ENCODE data around the gene ZFP69B.

The ZFP69B gene

GRCh38 chr1:40449684-40450494 lies at the start of gene ZFP69B:
ZFP69B (plus strand) TSS chr1:40450476; CDS start chr1:40450962, 486 bp downstream.
- peak; percentile 28 to 93 (median 80) for DNase-seq

GRCh38 chr1:40401473-40402201 lies 48.6 kb upstream of the ZFP69B start:
- no peak for DNase-seq

GRCh38 chr1:40404670-40405462 lies 45.4 kb upstream of the ZFP69B start:
- DNase-seq: peak in 3 of 14 donors; percentile 13 to 43 (median 29)

GRCh38 chr1:40405812-40406211 lies 44.5 kb upstream of the ZFP69B start:
- DNase-seq: no peak

- DNase-seq: no peak
These were observed 42.8 kb upstream of the ZFP69B start for GRCh38 chr1:40407453-40407852.

GRCh38 chr1:40409467-40409866 lies 40.8 kb upstream of the ZFP69B start:
- DNase-seq: no peak

- DNase-seq: no peak
These were observed 39.0 kb upstream of the ZFP69B start for GRCh38 chr1:40411294-40411693.

- no peak for DNase-seq
These were observed 38.4 kb upstream of the ZFP69B start for GRCh38 chr1:40411843-40412242.

GRCh38 chr1:40413527-40414252 lies 36.6 kb upstream of the ZFP69B start:
- no peak for DNase-seq

GRCh38 chr1:40414331-40414730 lies 35.9 kb upstream of the ZFP69B start:
- DNase-seq: no peak

- DNase-seq: no peak
These were observed 33.6 kb upstream of the ZFP69B start for GRCh38 chr1:40416709-40417108.

GRCh38 chr1:40421431-40422384 lies 28.6 kb upstream of the ZFP69B start:
- DNase-seq: peak in 9 of 14 donors; percentile 26 to 63 (median 45)

- DNase-seq: no peak
These were observed 27.5 kb upstream of the ZFP69B start for GRCh38 chr1:40422630-40423263.

- no peak for DNase-seq
These were observed 27.0 kb upstream of the ZFP69B start for GRCh38 chr1:40423264-40423642.

- DNase-seq: no peak
These were observed 26.2 kb upstream of the ZFP69B start for GRCh38 chr1:40423951-40424618.

GRCh38 chr1:40425198-40425597 lies 25.1 kb upstream of the ZFP69B start:
- DNase-seq: no peak

GRCh38 chr1:40431385-40431784 lies 18.9 kb upstream of the ZFP69B start:
- DNase-seq: no peak

- DNase-seq: no peak
These were observed 17.5 kb upstream of the ZFP69B start for GRCh38 chr1:40432644-40433390.

- DNase-seq: no peak
These were observed 14.8 kb upstream of the ZFP69B start for GRCh38 chr1:40435471-40435870.

Measured in C1 segment of cervical spinal cord (tissue), 14 donors.